Right cardiac atrium (tissue), 5 donors: ENCODE measurements around the gene CDH12. TPM values are rescaled to one million over a fixed set of nuclear protein-coding genes. Genes with fewer than 3 reads are reported as not detected.
"Not testable (repeated sequence)": the region's sequence is repeated elsewhere in the genome, so short reads cannot be mapped to it uniquely, and the experiment has no call there.

Source experiments
- ATAC-seq, 2 donors: fragments of 200-7000 bp; cut with Tn5 transposase; one replicate each; pipeline versions ENCODE4 v1.8.0 to v1.9.1; 2020; ENCODE audit warnings: moderate library complexity in 2 of 2, mild to moderate bottlenecking in 1 of 2
- DNase-seq, 3 donors: peaks; one replicate each; pipeline ENCODE4 v3.0.0-alpha.2; 2020
- H3K27ac ChIP-seq: one replicate; pipeline ENCODE4 v1.5.1; 2013; ENCODE audit warnings: mild to moderate bottlenecking, low read length, control low read depth, moderate library complexity
- H3K27me3 ChIP-seq: one replicate; pipeline ENCODE4 v1.6.1; 2013; ENCODE audit not compliant: control insufficient read depth, insufficient read depth
- H3K4me1 ChIP-seq: one replicate; pipeline ENCODE4 v1.6.1; 2013; ENCODE audit warnings: low read length; ENCODE audit not compliant: control insufficient read depth, insufficient read depth
- H3K4me3 ChIP-seq: one replicate; pipeline ENCODE4 v1.5.1; 2013; ENCODE audit warnings: low read length, control low read depth
- H3K9me3 ChIP-seq: one replicate; pipeline ENCODE4 v1.6.1; 2013; ENCODE audit warnings: low read length; ENCODE audit not compliant: control insufficient read depth
- WGBS: extraction: QIAGEN DNeasy Blood & Tissue Kit; methylation state at CpG from one replicate; pipeline ENCODE4 v1.1.7; 2013; 5-methylcytosine and 5-hydroxymethylcytosine counted together
- intact Hi-C, 4 donors: fragments of 100-400 bp; cut with DNase I; formaldehyde crosslinking; loops; one replicate each; pipeline versions ENCODE4 v1.11.0 to v1.14.0; 2022 to 2023
- polyA plus RNA-seq: library from polyadenylated mRNA; stranded (reverse); fragments of 200-250 nt; gene quantifications from one replicate; pipeline ENCODE4 v1.2.3, GENCODE V29; 2013
- total RNA-seq, 4 donors: library from RNA; stranded (reverse); fragmentation: NEBNext Ultra II Directional; extraction: Animal tissue kit (Norgen Biotek cat#: 25700); gene quantifications; one replicate each; pipeline ENCODE4 v1.2.1, GENCODE V29; 2021
- donor health status: healthy with polysubstance abuse.
- donor health status: DM: no; HTN: yes; CAD: no.
- donor health status: DM: no; HTN: no; CAD: no.
- donor health status: DM: no; HTN: yes; CAD: no; lungs with severe emphysema.
- donor health status: DM: yes; HTN: yes; CAD: no.

Gene CDH12
- total and polyA plus RNA-seq, 5 donors = not detected

DNA sequence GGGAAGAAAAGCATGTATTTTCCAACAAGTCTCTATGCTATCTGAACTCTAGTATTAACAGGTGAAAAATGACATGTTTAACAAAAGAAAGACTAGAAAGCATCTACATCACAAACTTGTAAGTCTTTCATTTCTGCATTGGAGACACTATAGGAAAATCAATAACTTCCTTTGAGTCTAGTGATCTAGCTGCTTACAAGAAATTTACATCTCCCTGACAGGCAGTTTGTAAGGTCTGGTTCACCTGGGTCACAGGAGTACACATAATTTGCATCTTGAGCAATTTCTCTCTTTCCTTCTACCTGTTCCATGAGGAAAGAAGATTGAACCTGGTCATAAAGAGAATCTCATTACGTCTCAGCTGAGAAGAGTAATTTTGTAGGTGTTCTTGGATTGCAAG is 696.2 kb downstream of the CDH12 start:
- H3K4me1 ChIP-seq, H3K27ac ChIP-seq, H3K4me3 ChIP-seq, H3K9me3 ChIP-seq, H3K27me3 ChIP-seq, ATAC-seq, intact Hi-C loops, DNase-seq: not testable (repeated sequence)
- WGBS = no CpG with 5 or more reads among the region's 1 CpG

DNA sequence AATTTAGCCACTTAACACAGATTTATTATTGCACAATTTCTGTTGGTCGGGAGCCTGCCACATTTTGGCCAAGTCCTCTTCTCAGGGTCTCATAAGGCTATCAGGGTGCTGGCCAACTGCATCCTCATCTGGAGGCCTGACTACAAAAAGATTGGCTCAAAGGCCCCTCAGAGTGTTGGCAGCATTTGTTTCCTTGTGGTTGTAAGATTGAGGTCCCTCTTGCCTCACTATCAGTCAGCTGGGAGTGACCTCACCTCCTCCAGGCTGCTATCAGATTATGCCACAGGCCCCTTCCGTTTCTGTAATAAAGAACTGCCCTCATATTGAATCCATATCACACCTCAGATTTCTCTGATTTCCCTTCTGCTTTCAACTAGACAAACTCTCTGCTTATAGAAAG is 698.4 kb downstream of the CDH12 start:
- ATAC-seq, H3K9me3 ChIP-seq, H3K27ac ChIP-seq, H3K4me1 ChIP-seq, DNase-seq, intact Hi-C loops, H3K4me3 ChIP-seq, H3K27me3 ChIP-seq: not testable (repeated sequence)
- 31% methylated on average over 2 of the region's 2 CpGs for WGBS

DNA sequence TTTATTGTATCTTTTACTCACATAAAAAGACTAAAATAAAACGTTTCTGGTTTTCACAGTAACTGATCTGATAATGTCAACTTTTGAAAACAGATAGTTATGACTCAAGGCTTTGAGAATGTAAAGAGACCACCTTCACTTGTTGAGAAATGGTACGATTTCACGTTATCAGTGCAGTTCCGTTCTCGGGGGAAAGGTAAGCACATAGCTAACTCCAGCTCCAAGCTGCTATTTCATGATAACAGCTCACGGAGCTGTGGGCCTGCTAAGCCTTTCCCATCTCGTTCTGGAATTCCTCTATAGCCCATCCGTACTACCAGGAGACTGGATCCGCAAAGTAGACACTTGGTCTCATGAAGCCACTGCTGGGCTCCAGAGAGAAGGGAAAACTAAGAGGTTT is 701.3 kb downstream of the CDH12 start:
- H3K9me3 ChIP-seq, DNase-seq, H3K4me3 ChIP-seq, H3K4me1 ChIP-seq, intact Hi-C loops, H3K27me3 ChIP-seq, ATAC-seq, H3K27ac ChIP-seq: not testable (repeated sequence)
- 26% methylated on average over 9 of the region's 9 CpGs for WGBS

DNA sequence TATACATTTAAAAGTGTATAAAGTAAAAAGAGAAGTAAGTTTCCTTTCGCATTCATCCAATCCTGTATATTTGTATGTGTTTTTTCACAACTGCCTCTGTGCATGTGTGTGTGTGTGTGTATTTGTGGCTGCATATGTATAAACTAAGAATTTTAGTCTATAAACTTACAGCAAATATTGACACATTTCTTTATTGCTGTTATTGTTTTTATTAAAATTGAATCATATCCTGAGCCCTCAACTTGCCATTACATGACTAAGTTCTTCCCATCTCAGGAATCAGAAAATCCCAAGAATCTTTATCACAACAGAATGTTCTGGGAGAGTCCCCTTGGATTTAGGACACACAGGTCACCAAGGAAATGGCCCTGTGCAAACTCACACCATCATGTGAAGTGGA is 712.7 kb downstream of the CDH12 start:
- H3K9me3 ChIP-seq, H3K27me3 ChIP-seq, ATAC-seq, H3K4me3 ChIP-seq, DNase-seq, H3K27ac ChIP-seq, H3K4me1 ChIP-seq, intact Hi-C loops: not testable (repeated sequence)
- WGBS = 100% methylated on average over 1 of the region's 1 CpG

DNA sequence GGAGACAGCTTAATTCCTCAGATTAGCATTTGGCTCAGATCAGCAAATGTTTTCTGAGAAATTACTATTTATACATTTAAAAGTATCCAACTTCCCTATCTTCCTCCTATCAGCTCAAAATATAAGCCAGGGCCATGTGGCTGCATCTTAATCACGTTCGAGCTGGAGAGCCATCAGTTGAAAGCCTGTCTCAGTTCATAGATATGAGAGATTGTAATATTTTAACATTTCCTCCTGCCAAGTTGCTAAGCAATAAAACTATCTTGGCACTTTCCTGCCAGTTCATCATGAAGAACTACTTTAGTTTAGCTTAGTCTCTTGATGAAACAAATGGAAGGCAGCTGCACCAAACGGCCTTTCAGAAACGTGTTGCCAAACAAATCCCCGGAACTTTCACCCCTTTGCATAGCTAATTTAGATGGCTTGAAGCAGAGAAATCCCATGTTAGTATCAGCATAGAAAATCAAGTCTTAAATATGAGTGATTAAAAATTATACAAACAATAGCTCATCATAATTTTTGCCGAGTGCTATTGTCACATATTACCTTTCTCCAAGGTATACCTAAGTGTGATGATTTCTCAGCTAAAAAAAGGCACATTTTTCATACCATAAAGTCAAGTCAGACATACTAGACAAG is 713.4 kb downstream of the CDH12 start:
- WGBS = 29% methylated on average over 6 of the region's 6 CpGs
- H3K4me3 ChIP-seq, H3K27ac ChIP-seq, intact Hi-C loops, H3K4me1 ChIP-seq, ATAC-seq, H3K27me3 ChIP-seq, DNase-seq, H3K9me3 ChIP-seq: not testable (repeated sequence)

DNA sequence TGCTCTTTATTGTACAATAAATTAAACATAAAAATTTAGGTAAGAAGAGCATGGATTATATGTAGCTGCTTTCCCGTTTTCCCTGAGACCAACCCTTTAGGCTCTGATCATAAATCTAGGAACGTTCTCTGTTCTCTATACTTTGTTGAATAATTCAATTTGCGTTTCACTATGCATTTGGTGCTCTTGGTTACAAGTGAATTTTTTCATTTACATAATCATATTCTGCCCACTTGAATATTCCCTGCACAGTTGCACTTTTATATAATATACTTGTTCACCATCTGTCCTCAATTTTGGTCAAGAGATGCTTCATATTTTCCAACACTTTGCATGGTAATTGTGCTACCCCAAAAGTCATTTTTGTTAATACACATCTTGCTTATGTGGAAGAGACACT is 741.8 kb downstream of the CDH12 start:
- WGBS = 81% methylated on average over 3 of the region's 3 CpGs
- ATAC-seq (no peak), DNase-seq (no peak)
- intact Hi-C loops = no loop called here
- H3K27ac ChIP-seq = no peak overlapping the region
- no peaks in the 10 kb centered on the region for H3K27me3 ChIP-seq
- H3K9me3 ChIP-seq = no peaks in the 10 kb centered on the region
- no peaks in the 10 kb centered on the region for H3K4me1 ChIP-seq
- H3K4me3 ChIP-seq = no peak overlapping the region

DNA sequence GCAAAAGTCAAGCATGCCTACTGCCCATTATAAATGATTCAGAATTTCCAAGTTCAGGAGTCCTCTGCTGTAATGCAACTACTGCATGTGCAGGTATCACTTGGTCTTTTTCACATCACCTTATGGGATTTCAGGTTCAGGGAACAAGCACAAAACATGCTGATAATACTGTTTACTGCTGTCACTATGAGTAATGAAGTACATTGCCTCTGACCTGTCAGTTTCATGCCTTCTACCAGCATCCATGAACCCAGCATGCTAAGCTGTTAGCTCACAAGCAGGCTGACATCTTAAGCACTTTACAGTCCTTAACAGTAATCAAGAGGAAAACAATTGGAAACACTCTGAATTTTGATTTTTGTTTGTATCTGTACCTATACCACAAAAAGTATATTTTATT is 743.8 kb downstream of the CDH12 start:
- Histone ChIP-seq H3K4me1 (no peaks in the 10 kb centered on the region), H3K4me3 (no peak overlapping the region), H3K27me3 (no peaks in the 10 kb centered on the region), H3K9me3 (no peaks in the 10 kb centered on the region), H3K27ac (no peak overlapping the region)
- intact Hi-C loops = no loop called here
- DNase-seq (no peak), ATAC-seq (no peak)

DNA sequence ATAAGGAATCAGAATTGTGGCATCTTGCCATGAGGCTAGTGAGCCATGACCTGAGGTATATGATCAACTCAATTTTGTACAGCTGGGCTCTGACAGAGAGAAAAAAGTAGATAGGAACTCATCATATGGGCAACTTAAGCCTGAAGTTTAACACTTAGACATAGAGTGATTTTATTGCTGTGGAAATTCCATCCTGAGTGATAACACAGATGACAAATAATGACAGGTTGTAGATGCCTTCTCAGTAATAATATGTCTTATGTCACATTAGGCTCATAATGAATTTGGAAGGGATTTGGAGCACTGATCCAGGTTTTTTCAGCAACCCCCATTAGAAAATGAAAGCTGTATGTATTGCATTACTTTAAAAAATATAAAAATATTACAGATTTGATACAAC is 744.6 kb downstream of the CDH12 start:
- no peak for ATAC-seq
- Histone ChIP-seq H3K27ac (no peak overlapping the region), H3K4me1 (no peaks in the 10 kb centered on the region), H3K27me3 (no peaks in the 10 kb centered on the region), H3K4me3 (no peak overlapping the region), H3K9me3 (no peaks in the 10 kb centered on the region)
- no peak for DNase-seq
- intact Hi-C loops = no loop called here

DNA sequence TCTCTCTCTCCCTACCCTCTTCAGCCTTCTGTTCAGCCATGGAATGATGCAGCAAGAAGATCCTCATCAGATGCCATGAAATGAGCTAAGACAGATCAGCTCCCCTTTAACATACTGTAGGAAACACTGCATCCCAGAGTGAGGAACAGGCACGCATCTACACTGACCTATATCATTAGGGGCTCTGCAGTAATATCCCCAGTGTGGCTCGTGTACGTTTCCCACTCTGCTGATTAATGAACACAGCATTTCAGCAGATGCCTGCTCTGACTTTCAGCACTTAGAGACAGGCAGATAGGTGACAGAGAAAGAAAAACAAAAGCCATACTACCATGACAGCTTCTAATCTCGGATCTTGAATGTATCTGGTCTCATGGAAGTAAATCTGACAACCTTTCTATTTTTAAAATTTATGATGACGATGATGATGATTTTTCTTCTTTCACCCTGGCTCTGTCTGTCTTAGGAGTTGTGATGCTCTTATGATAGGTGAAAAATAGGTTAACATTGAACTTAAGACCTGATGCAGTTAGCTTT is 750.3 kb downstream of the CDH12 start:
- Histone ChIP-seq H3K9me3 (no peaks in the 10 kb centered on the region), H3K4me1 (no peaks in the 10 kb centered on the region), H3K4me3 (no peak overlapping the region), H3K27me3 (no peaks in the 10 kb centered on the region), H3K27ac (no peak overlapping the region)
- no peak for ATAC-seq
- no peak for DNase-seq
- WGBS = 29% methylated on average over 5 of the region's 5 CpGs
- intact Hi-C loops = no loop called here

DNA sequence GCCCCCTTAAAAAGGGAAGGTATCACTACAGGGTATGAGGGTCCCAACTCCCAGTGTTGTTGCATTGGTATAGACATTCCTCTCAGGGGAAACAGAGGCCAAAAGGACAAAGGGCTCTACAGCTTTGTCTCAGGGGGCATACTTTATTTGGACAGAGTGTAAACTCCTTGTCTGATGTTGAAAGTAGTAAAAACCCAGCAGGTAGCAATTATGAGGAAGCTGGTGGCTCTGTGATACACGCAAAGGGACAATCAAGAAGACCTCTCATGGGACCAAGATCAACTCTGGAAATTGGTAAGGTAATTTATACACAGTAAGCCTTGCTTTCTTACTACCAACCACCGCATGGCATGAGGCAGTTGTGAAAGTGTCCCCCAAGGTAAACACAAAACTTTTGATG is 764.6 kb downstream of the CDH12 start:
- Histone ChIP-seq H3K4me1 (no peaks in the 10 kb centered on the region), H3K4me3 (no peak overlapping the region), H3K9me3 (no peaks in the 10 kb centered on the region), H3K27ac (no peak overlapping the region), H3K27me3 (no peaks in the 10 kb centered on the region)
- intact Hi-C loops = no loop called here
- WGBS = 79% methylated on average over 2 of the region's 2 CpGs
- no peak for DNase-seq
- ATAC-seq = no peak

DNA sequence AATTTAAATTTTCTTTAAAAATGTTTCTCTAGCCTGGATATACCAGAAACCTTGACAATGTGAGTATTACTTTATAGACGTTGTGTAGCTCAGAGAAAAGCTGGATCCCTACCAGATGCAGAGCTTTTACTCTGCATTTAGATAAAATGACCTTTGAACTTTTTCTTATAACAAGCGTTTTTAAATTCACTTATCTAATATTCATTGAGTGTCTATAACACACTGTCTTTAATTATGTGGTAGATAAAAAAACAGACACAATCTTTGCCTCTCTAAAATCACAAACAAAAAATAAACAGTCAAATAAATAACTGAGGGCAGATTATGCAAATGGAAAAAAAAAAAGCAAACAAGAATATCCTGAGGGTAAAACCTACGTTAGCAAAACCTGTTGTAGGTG is 773.6 kb downstream of the CDH12 start:
- ATAC-seq (no peak), DNase-seq (no peak)
- intact Hi-C loops = no loop called here
- peaks cover 2% of the 10 kb centered on the region for H3K9me3 ChIP-seq
- H3K4me3 ChIP-seq = no peak overlapping the region
- H3K27ac ChIP-seq = no peak overlapping the region
- no peaks in the 10 kb centered on the region for H3K4me1 ChIP-seq
- WGBS = 40% methylated on average over 3 of the region's 3 CpGs
- no peaks in the 10 kb centered on the region for H3K27me3 ChIP-seq

DNA sequence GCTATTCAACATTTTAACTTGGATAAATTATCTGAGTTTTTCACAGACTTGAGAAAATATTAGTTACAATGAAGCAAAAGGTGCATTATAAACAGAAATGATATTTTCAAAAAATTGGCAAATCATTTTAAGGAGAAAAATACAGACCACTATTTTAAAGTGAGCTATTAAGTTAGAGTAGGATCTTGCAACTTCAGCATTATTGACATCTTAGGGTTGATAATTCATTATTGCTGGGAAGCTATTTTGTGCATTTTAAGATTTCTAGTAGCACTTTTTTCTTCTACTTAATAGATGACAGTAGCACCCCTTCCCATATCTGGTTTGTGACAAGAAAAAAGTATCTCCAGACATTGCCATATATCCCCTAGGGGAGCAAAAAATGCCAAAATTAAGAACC is 774.1 kb downstream of the CDH12 start:
- Histone ChIP-seq H3K4me3 (no peak overlapping the region), H3K9me3 (peaks cover 2% of the 10 kb centered on the region), H3K27ac (no peak overlapping the region), H3K4me1 (no peaks in the 10 kb centered on the region), H3K27me3 (no peaks in the 10 kb centered on the region)
- DNase-seq = no peak
- no peak for ATAC-seq
- intact Hi-C loops = no loop called here
